Measurements from ENCODE around the gene SPATA13. TPM values are rescaled to one million over a fixed set of nuclear protein-coding genes. Genes with fewer than 3 reads are reported as not detected.

Gene SPATA13
- total and polyA plus RNA-seq, 10 of the 15 experiments (the other 5 are each of a cell fraction or from before 2014, with no cell fraction given), result 2.4 to 11.1 (median 10.2) TPM

GRCh38 chr13:24212254-24212653 lies 51.7 kb downstream of the SPATA13 start:
- intact Hi-C loops (cut with micrococcal nuclease; ENCODE audit: unreplicated experiment), result no loop called here
- Histone ChIP-seq H4K20me1 (ENCODE audit: control insufficient read depth, insufficient read depth) (no peaks in the 10 kb centered on the region), H3K9ac (ENCODE audit: control insufficient read depth, insufficient read depth, low read length) (no peak overlapping the region), H3K4me3 (no peak overlapping the region), H3K27ac (ENCODE audit: control insufficient read depth, insufficient read depth) (no peak overlapping the region), H2AFZ (ENCODE audit: control insufficient read depth, low read depth, low read length) (no peak overlapping the region), H3K79me2 (ENCODE audit: control insufficient read depth, insufficient read depth, low read length) (no peaks in the 10 kb centered on the region), H3K9me3 (replicated peaks; ENCODE audit: control insufficient read depth, insufficient read depth, low read length) (no peaks in the 10 kb centered on the region), H3K36me3 (ENCODE audit: control insufficient read depth in 2 of 2, insufficient read depth in 2 of 2, low read length in 1 of 2) (no peaks in the 10 kb centered on the region), H3K4me1 (ENCODE audit: control insufficient read depth, insufficient read depth, low read length) (peaks cover 14% of the 10 kb centered on the region), H3K27me3 (replicated peaks in 1 of 2; ENCODE audit: control insufficient read depth in 2 of 2, insufficient read depth in 2 of 2, low read length in 1 of 2) (peaks cover 0 to 3% of the 10 kb centered on the region in 2 experiments; a peak in 2 of 4 replicates), H3K4me2 (ENCODE audit: control insufficient read depth, insufficient read depth) (no peak overlapping the region)
- no TSS peak for BruUV-seq (replicated peaks)
- TF ChIP-seq RAD51 (IDR thresholded peaks at IDR 0.05), result no peak
- no peak for TF ChIP-seq SUZ12 (IDR thresholded peaks at IDR 0.05; ENCODE audit: unreplicated experiment)
- TF ChIP-seq MYC (IDR thresholded peaks at IDR 0.05; ENCODE audit: insufficient read depth, insufficient read length, insufficient replicate concordance, low read length, severe bottlenecking), result no peak
- no peak for TF ChIP-seq E2F4 (IDR thresholded peaks at IDR 0.05; ENCODE audit: low read depth, low read length)
- no peak for TF ChIP-seq MTA3 (IDR thresholded peaks at IDR 0.05; ENCODE audit: borderline replicate concordance, low read length)
- no peak for TF ChIP-seq POLR2AphosphoS5 (IDR thresholded peaks at IDR 0.05; ENCODE audit: low read length)
- no peak for TF ChIP-seq GABPA (IDR thresholded peaks at IDR 0.05; ENCODE audit: low read depth)
- TF ChIP-seq SMC3 (IDR thresholded peaks at IDR 0.05; ENCODE audit: borderline replicate concordance, low read length), result no peak
- TF ChIP-seq RAD21 (IDR thresholded peaks at IDR 0.05; ENCODE audit: insufficient read depth, low read depth, low read length), result no peak
- no peak for TF ChIP-seq YBX1 (IDR thresholded peaks at IDR 0.05)
- no peak for TF ChIP-seq RB1 (IDR thresholded peaks at IDR 0.05; ENCODE audit: borderline replicate concordance)
- no peak for TF ChIP-seq FOS (IDR thresholded peaks at IDR 0.05; ENCODE audit: borderline replicate concordance, extremely low read depth, insufficient read length)
- no peak for TF ChIP-seq TAF1 (IDR thresholded peaks at IDR 0.05; ENCODE audit: borderline replicate concordance, low read depth, low read length)
- no peak for TF ChIP-seq MAX (IDR thresholded peaks at IDR 0.05; ENCODE audit: low read depth, low read length)
- TF ChIP-seq JUND (IDR thresholded peaks at IDR 0.05; ENCODE audit: low read depth, low read length), result no peak
- no peak for TF ChIP-seq ZNF207 (IDR thresholded peaks at IDR 0.05; ENCODE audit: borderline replicate concordance)
- ChIA-PET SMC1A (ENCODE audit: uncharacterized antibody, unreplicated experiment) (interaction anchor here (0.6 to 0.8 kb wide), 2 partner anchors 10 to 253 kb away, joined by 3 read pairs; no protein-coding TSS in a partner anchor), POLR2A (no interaction called here), RAD21 (ENCODE audit: unreplicated experiment) (no interaction called here), CTCF (interaction anchor here (1.0 to 15.2 kb wide), 5 partner anchors 10 to 193 kb away, joined by 3 to 155 read pairs (median 3); no protein-coding TSS in a partner anchor)
- FAIRE-seq (no peak), ATAC-seq (no peak), DNase-seq (ENCODE audit: low read depth, low spot score) (no peak)
- in situ Hi-C loops (cut with MboI), result no loop called here
- WGBS (ENCODE audit: insufficient coverage, insufficient replicate concordance, low lambda C conversion rate, missing lambda C conversion rate), result 57% methylated on average over 5 of the region's 5 CpGs

All from GM12878 (cell line).